Measurements from ENCODE around the gene THRSP. TPM values are rescaled to one million over a fixed set of nuclear protein-coding genes. Genes with fewer than 3 reads are reported as not detected.

The THRSP gene
- total and polyA plus RNA-seq, 2 of the 8 experiments (the other 6 are each of a cell fraction or from before 2014, with no cell fraction given), result 0.11 TPM; not detected in 1

- no peak for TF ChIP-seq CHD7 (IDR thresholded peaks at IDR 0.05; ENCODE audit: insufficient replicate concordance, low read length)
- TF ChIP-seq RBBP5 (IDR thresholded peaks at IDR 0.05; ENCODE audit: borderline replicate concordance, low read depth, low read length), result no peak
- TF ChIP-seq BACH1 (IDR thresholded peaks at IDR 0.05; ENCODE audit: low read length), result no peak
- no peak for TF ChIP-seq POU5F1 (IDR thresholded peaks at IDR 0.05; ENCODE audit: low read depth, low read length)
- no peak for TF ChIP-seq KDM5A (IDR thresholded peaks at IDR 0.05; ENCODE audit: low read length)
These were observed 3.1 kb upstream of the THRSP start (continued) for GRCh38 chr11:78060533-78060932.
